ENCODE data around the gene INTS1. TPM values are rescaled to one million over a fixed set of nuclear protein-coding genes. Genes with fewer than 3 reads are reported as not detected.

INTS1 gene
- total and polyA plus RNA-seq, 10 of the 15 experiments (the other 5 are each of a cell fraction or from before 2014, with no cell fraction given), result 0.52 to 89.0 (median 15.1) TPM

DNA sequence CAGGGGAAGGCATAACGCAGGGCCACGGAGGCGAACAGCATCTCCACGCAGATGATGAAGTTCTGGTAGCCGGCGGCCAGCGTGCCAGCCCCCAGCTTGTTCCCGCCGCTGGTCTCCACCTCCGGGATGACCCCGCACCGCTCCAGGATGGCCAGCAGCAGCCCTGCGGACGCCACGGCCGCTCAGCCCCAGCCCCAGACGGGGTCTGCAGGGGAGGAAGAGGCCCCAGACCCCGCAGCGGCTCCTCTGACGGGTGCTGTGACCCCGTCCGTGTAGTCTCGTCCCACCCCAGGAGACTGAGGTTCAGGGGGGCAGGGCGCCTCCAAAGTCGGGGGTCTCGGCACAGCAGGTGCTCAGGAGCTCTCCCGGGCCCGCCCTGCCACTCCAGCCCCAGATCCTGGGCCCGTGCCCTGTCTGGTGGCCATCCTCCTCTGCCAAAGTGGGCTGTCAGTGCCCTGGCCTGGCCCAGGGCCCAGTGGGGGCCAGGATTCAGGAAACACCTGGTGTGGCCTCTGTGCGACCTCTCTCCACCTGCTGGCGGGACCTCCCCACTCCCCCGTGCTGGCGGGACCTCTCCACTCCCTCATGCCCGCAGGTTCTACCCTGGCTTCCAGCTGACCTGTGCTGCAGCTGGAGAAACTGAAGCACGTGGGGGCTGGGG, 43.7 kb upstream of the INTS1 start:
- RAD21 ChIA-PET (ENCODE audit: unreplicated experiment), result no interaction called here
- in situ Hi-C loops (cut with MboI) (no loop called here), intact Hi-C loops (cut with micrococcal nuclease; ENCODE audit: unreplicated experiment) (no loop called here)
- BruUV-seq (replicated peaks), result no TSS peak
- Histone ChIP-seq H3K9me3 (replicated peaks; ENCODE audit: control insufficient read depth, insufficient read depth, low read length) (no peaks in the 10 kb centered on the region), H3K4me1 (ENCODE audit: control insufficient read depth, insufficient read depth, low read length) (no peaks in the 10 kb centered on the region), H3K79me2 (ENCODE audit: control insufficient read depth, insufficient read depth, low read length) (no peaks in the 10 kb centered on the region), H4K20me1 (ENCODE audit: control insufficient read depth, insufficient read depth) (no peaks in the 10 kb centered on the region), H3K27me3 (replicated peaks in 1 of 2; ENCODE audit: control insufficient read depth in 2 of 2, insufficient read depth in 2 of 2, low read length in 1 of 2) (no peaks in the 10 kb centered on the region), H3K4me3 (no peak overlapping the region), H3K36me3 (ENCODE audit: control insufficient read depth in 2 of 2, insufficient read depth in 2 of 2, low read length in 1 of 2) (peaks cover 0 to 2% of the 10 kb centered on the region in 2 experiments; a peak in 1 of 4 replicates), H3K27ac (ENCODE audit: control insufficient read depth, insufficient read depth) (no peak overlapping the region), H3K9ac (ENCODE audit: control insufficient read depth, insufficient read depth, low read length) (no peak overlapping the region), H3K4me2 (ENCODE audit: control insufficient read depth, insufficient read depth) (no peak overlapping the region), H2AFZ (ENCODE audit: control insufficient read depth, low read depth, low read length) (no peak overlapping the region)
- DNase-seq (ENCODE audit: low read depth, low spot score) (no peak), FAIRE-seq (no peak), ATAC-seq (no peak)
- SMC1A ChIA-PET (ENCODE audit: uncharacterized antibody, unreplicated experiment), result no interaction called here
- POLR2A ChIA-PET, result no interaction called here
- CTCF ChIA-PET, result no interaction called here
- WGBS (ENCODE audit: insufficient coverage, insufficient replicate concordance, low lambda C conversion rate, missing lambda C conversion rate), result 60% methylated on average over 27 of the region's 35 CpGs
- TF ChIP-seq PKNOX1 (IDR thresholded peaks at IDR 0.05) (no peak), CBX3 (IDR thresholded peaks at IDR 0.05; ENCODE audit: borderline replicate concordance, low read depth) (no peak), EP300 (IDR thresholded peaks at IDR 0.05; ENCODE audit: borderline replicate concordance in 1 of 2, control insufficient read depth in 1 of 2, low read depth in 2 of 2, low read length in 2 of 2) (no peak), ZZZ3 (IDR thresholded peaks at IDR 0.05; ENCODE audit: control insufficient read depth, insufficient read length, low read depth) (no peak), ZNF274 (IDR thresholded peaks at IDR 0.05; ENCODE audit: insufficient read depth, insufficient read length) (no peak), NRF1 (conservative IDR thresholded peaks at IDR 0.05; ENCODE audit: low read depth, low read length) (no peak), NBN (IDR thresholded peaks at IDR 0.05) (no peak), SRF (IDR thresholded peaks at IDR 0.05; ENCODE audit: low read depth in 2 of 2, low read length in 2 of 2) (no peak), REST (IDR thresholded peaks at IDR 0.05; ENCODE audit: low read depth, low read length) (no peak)
- TF ChIP-seq, protein P1, sequence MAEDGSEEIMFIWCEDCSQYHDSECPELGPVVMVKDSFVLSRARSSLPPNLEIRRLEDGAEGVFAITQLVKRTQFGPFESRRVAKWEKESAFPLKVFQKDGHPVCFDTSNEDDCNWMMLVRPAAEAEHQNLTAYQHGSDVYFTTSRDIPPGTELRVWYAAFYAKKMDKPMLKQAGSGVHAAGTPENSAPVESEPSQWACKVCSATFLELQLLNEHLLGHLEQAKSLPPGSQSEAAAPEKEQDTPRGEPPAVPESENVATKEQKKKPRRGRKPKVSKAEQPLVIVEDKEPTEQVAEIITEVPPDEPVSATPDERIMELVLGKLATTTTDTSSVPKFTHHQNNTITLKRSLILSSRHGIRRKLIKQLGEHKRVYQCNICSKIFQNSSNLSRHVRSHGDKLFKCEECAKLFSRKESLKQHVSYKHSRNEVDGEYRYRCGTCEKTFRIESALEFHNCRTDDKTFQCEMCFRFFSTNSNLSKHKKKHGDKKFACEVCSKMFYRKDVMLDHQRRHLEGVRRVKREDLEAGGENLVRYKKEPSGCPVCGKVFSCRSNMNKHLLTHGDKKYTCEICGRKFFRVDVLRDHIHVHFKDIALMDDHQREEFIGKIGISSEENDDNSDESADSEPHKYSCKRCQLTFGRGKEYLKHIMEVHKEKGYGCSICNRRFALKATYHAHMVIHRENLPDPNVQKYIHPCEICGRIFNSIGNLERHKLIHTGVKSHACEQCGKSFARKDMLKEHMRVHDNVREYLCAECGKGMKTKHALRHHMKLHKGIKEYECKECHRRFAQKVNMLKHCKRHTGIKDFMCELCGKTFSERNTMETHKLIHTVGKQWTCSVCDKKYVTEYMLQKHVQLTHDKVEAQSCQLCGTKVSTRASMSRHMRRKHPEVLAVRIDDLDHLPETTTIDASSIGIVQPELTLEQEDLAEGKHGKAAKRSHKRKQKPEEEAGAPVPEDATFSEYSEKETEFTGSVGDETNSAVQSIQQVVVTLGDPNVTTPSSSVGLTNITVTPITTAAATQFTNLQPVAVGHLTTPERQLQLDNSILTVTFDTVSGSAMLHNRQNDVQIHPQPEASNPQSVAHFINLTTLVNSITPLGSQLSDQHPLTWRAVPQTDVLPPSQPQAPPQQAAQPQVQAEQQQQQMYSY (CRISPR knock-in tag; IDR thresholded peaks at IDR 0.05), result no peak
- TF ChIP-seq, protein P2, sequence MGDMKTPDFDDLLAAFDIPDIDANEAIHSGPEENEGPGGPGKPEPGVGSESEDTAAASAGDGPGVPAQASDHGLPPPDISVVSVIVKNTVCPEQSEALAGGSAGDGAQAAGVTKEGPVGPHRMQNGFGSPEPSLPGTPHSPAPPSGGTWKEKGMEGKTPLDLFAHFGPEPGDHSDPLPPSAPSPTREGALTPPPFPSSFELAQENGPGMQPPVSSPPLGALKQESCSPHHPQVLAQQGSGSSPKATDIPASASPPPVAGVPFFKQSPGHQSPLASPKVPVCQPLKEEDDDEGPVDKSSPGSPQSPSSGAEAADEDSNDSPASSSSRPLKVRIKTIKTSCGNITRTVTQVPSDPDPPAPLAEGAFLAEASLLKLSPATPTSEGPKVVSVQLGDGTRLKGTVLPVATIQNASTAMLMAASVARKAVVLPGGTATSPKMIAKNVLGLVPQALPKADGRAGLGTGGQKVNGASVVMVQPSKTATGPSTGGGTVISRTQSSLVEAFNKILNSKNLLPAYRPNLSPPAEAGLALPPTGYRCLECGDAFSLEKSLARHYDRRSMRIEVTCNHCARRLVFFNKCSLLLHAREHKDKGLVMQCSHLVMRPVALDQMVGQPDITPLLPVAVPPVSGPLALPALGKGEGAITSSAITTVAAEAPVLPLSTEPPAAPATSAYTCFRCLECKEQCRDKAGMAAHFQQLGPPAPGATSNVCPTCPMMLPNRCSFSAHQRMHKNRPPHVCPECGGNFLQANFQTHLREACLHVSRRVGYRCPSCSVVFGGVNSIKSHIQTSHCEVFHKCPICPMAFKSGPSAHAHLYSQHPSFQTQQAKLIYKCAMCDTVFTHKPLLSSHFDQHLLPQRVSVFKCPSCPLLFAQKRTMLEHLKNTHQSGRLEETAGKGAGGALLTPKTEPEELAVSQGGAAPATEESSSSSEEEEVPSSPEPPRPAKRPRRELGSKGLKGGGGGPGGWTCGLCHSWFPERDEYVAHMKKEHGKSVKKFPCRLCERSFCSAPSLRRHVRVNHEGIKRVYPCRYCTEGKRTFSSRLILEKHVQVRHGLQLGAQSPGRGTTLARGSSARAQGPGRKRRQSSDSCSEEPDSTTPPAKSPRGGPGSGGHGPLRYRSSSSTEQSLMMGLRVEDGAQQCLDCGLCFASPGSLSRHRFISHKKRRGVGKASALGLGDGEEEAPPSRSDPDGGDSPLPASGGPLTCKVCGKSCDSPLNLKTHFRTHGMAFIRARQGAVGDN (IDR thresholded peaks at IDR 0.05), result no peak

Measured in GM12878 (cell line).